ENCODE measurements around the gene HAUS3. TPM values are rescaled to one million over a fixed set of nuclear protein-coding genes. Genes with fewer than 3 reads are reported as not detected.

The HAUS3 gene
- total and polyA plus RNA-seq, 2 of the 13 experiments (the other 11 are each of a cell fraction or from before 2014, with no cell fraction given): 3.9 to 12.6 TPM

DNA sequence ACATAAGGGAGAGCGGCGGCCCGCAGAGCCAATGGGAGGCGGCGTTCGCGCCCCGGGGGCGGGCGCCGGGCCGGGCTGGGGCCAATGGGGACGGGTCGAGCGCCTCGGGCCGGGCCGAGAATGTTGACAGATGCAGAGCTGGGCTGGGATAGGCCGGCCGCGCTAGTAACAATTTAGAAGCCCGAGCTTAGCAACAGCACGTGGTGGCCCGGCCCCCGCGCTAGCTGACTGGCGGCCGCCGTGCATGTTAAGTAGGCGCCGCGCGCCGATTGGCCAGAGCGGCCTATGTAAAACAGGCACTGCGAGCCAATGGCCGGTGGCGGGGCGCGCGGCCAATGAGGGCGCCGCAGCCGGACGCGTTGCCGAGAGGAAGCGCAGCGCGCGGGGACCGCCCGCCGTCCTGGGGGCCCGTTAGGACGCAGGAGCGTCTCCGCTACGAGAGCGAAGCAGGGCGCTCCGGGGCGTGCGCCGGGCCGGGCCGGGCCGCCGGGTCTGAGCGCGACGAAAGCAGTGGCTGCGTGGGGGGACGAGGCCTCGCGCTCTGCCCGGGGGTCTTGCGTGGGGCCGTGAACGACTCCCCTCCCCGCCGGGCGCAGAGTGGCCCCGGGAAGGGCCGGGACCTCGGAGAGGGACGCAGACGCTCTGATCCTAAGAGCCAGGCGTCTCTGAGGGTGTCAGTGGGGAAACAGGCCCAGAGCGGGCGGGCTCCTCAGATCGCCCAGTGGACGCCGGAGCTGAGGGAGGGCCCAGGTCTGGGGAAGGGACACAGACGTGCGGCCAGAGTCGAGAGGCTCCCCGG lies 20.4 kb upstream of the HAUS3 start (continued):
- TF ChIP-seq, protein P1, sequence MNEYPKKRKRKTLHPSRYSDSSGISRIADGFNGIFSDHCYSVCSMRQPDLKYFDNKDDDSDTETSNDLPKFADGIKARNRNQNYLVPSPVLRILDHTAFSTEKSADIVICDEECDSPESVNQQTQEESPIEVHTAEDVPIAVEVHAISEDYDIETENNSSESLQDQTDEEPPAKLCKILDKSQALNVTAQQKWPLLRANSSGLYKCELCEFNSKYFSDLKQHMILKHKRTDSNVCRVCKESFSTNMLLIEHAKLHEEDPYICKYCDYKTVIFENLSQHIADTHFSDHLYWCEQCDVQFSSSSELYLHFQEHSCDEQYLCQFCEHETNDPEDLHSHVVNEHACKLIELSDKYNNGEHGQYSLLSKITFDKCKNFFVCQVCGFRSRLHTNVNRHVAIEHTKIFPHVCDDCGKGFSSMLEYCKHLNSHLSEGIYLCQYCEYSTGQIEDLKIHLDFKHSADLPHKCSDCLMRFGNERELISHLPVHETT (CRISPR knock-in tag; conservative IDR thresholded peaks at IDR 0.05): peak; percentile 32; the same call in 1 of the 2 replicates
- TF ChIP-seq ATM (IDR thresholded peaks at IDR 0.05; ENCODE audit: borderline replicate concordance) (no peak), ZNF10 (CRISPR knock-in tag; IDR thresholded peaks at IDR 0.05; ENCODE audit: borderline replicate concordance, low read depth) (no peak), ZNF484 (CRISPR knock-in tag; IDR thresholded peaks at IDR 0.05; ENCODE audit: borderline replicate concordance, low read depth) (no peak), ZNF598 (CRISPR knock-in tag; IDR thresholded peaks at IDR 0.05; ENCODE audit: borderline replicate concordance) (0 out of 2 replicates have a peak, but pooled peaks have one; percentile 83), RAD51 (IDR thresholded peaks at IDR 0.05; ENCODE audit: borderline replicate concordance) (no peak), NRL (CRISPR knock-in tag; IDR thresholded peaks at IDR 0.05; ENCODE audit: borderline replicate concordance) (no peak), RXRA (CRISPR knock-in tag; IDR thresholded peaks at IDR 0.05) (0 out of 2 replicates have a peak, but pooled peaks have one; percentile 59), NCOA2 (CRISPR knock-in tag; IDR thresholded peaks at IDR 0.05) (no peak), PAF1 (CRISPR knock-in tag; IDR thresholded peaks at IDR 0.05) (no peak), ZIK1 (CRISPR knock-in tag; IDR thresholded peaks at IDR 0.05; ENCODE audit: borderline replicate concordance, low read depth) (0 out of 2 replicates have a peak, but pooled peaks have one; percentile 75)
- TF ChIP-seq, protein P2, sequence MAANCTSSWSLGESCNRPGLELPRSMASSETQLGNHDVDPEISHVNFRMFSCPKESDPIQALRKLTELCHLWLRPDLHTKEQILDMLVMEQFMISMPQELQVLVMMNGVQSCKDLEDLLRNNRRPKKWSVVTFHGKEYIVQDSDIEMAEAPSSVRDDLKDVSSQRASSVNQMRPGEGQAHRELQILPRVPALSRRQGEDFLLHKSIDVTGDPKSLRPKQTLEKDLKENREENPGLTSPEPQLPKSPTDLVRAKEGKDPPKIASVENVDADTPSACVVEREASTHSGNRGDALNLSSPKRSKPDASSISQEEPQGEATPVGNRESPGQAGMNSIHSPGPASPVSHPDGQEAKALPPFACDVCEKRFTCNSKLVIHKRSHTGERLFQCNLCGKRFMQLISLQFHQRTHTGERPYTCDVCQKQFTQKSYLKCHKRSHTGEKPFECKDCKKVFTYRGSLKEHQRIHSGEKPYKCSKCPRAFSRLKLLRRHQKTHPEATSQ (CRISPR knock-in tag; IDR thresholded peaks at IDR 0.05; ENCODE audit: borderline replicate concordance): no peak
- TF ChIP-seq, protein P3, sequence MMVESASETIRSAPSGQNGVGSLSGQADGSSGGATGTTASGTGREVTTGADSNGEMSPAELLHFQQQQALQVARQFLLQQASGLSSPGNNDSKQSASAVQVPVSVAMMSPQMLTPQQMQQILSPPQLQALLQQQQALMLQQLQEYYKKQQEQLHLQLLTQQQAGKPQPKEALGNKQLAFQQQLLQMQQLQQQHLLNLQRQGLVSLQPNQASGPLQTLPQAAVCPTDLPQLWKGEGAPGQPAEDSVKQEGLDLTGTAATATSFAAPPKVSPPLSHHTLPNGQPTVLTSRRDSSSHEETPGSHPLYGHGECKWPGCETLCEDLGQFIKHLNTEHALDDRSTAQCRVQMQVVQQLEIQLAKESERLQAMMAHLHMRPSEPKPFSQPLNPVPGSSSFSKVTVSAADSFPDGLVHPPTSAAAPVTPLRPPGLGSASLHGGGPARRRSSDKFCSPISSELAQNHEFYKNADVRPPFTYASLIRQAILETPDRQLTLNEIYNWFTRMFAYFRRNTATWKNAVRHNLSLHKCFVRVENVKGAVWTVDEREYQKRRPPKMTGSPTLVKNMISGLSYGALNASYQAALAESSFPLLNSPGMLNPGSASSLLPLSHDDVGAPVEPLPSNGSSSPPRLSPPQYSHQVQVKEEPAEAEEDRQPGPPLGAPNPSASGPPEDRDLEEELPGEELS (CRISPR knock-in tag; IDR thresholded peaks at IDR 0.05): no peak; the same call in 1 of the 2 replicates
- TF ChIP-seq, protein P4, sequence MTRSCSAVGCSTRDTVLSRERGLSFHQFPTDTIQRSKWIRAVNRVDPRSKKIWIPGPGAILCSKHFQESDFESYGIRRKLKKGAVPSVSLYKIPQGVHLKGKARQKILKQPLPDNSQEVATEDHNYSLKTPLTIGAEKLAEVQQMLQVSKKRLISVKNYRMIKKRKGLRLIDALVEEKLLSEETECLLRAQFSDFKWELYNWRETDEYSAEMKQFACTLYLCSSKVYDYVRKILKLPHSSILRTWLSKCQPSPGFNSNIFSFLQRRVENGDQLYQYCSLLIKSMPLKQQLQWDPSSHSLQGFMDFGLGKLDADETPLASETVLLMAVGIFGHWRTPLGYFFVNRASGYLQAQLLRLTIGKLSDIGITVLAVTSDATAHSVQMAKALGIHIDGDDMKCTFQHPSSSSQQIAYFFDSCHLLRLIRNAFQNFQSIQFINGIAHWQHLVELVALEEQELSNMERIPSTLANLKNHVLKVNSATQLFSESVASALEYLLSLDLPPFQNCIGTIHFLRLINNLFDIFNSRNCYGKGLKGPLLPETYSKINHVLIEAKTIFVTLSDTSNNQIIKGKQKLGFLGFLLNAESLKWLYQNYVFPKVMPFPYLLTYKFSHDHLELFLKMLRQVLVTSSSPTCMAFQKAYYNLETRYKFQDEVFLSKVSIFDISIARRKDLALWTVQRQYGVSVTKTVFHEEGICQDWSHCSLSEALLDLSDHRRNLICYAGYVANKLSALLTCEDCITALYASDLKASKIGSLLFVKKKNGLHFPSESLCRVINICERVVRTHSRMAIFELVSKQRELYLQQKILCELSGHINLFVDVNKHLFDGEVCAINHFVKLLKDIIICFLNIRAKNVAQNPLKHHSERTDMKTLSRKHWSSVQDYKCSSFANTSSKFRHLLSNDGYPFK (CRISPR knock-in tag; IDR thresholded peaks at IDR 0.05; ENCODE audit: borderline replicate concordance): no peak; the same call in 1 of the 2 replicates
- TF ChIP-seq, protein P5, sequence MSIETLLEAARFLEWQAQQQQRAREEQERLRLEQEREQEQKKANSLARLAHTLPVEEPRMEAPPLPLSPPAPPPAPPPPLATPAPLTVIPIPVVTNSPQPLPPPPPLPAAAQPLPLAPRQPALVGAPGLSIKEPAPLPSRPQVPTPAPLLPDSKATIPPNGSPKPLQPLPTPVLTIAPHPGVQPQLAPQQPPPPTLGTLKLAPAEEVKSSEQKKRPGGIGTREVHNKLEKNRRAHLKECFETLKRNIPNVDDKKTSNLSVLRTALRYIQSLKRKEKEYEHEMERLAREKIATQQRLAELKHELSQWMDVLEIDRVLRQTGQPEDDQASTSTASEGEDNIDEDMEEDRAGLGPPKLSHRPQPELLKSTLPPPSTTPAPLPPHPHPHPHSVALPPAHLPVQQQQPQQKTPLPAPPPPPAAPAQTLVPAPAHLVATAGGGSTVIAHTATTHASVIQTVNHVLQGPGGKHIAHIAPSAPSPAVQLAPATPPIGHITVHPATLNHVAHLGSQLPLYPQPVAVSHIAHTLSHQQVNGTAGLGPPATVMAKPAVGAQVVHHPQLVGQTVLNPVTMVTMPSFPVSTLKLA (IDR thresholded peaks at IDR 0.05): peak; percentile 87

Measured in HepG2 (cell line).